Measurements from ENCODE around the gene MFAP2.

DNA sequence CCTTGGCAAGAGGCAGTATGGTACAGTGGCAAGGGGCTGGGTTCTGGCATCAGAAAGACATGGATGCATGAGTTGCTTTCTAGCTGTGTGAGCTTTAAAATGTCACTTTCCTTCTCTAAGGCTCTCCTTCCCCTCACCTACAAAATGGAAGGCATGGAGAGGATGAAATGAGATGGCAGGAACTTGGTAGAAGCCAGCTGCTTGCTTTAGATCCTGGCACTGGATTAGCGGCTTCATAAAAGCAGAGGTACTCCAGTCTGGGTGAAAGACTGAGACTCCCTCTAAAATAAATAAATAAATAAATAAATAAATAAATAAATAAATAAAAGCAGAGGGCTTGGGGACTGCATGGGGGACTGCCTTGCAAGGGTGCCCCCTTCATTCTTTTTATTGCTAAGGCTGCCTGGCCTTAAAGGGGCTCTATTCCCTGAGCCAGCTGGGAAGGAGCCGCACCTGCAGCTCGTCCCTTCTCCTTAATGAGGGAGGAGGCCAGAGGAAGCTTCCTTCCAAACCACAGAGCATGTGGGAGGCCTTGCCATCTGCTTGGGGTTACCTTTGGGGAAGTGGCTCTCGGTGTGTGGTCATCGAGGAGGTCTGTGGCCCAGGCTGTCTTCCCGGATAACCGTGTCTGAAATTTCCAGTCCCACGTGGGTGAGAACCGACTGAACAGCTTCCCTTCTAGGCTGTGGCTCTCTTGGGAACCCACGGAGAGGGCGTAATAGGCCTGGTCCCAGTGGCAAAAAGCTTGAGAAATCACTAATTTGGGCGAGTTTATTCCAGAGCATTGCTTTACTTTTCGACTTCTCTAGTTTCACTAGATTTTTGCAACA lies 33.3 kb upstream of the MFAP2 start:
- TF ChIP-seq, protein P1, sequence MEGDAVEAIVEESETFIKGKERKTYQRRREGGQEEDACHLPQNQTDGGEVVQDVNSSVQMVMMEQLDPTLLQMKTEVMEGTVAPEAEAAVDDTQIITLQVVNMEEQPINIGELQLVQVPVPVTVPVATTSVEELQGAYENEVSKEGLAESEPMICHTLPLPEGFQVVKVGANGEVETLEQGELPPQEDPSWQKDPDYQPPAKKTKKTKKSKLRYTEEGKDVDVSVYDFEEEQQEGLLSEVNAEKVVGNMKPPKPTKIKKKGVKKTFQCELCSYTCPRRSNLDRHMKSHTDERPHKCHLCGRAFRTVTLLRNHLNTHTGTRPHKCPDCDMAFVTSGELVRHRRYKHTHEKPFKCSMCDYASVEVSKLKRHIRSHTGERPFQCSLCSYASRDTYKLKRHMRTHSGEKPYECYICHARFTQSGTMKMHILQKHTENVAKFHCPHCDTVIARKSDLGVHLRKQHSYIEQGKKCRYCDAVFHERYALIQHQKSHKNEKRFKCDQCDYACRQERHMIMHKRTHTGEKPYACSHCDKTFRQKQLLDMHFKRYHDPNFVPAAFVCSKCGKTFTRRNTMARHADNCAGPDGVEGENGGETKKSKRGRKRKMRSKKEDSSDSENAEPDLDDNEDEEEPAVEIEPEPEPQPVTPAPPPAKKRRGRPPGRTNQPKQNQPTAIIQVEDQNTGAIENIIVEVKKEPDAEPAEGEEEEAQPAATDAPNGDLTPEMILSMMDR (IDR thresholded peaks at IDR 0.05) = no peak
- no peak for TF ChIP-seq POLR2A (IDR thresholded peaks at IDR 0.05)
- no peak for TF ChIP-seq POLR2AphosphoS5 (IDR thresholded peaks at IDR 0.05)
